Measurements from ENCODE around the gene KRT10.

- no peak for TF ChIP-seq POLR2A (IDR thresholded peaks at IDR 0.05)
- TF ChIP-seq, protein P1, sequence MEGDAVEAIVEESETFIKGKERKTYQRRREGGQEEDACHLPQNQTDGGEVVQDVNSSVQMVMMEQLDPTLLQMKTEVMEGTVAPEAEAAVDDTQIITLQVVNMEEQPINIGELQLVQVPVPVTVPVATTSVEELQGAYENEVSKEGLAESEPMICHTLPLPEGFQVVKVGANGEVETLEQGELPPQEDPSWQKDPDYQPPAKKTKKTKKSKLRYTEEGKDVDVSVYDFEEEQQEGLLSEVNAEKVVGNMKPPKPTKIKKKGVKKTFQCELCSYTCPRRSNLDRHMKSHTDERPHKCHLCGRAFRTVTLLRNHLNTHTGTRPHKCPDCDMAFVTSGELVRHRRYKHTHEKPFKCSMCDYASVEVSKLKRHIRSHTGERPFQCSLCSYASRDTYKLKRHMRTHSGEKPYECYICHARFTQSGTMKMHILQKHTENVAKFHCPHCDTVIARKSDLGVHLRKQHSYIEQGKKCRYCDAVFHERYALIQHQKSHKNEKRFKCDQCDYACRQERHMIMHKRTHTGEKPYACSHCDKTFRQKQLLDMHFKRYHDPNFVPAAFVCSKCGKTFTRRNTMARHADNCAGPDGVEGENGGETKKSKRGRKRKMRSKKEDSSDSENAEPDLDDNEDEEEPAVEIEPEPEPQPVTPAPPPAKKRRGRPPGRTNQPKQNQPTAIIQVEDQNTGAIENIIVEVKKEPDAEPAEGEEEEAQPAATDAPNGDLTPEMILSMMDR (IDR thresholded peaks at IDR 0.05), result no peak
Observed at GRCh38 chr17:40812639-40813038, 9.8 kb downstream of the KRT10 start.

Data from Peyer's patch (tissue), 4 donors.